GM21528 (cell line): ENCODE data around the gene TIMELESS.
"Not testable (repeated sequence)": the region's sequence is repeated elsewhere in the genome, so short reads cannot be mapped to it uniquely, and the experiment has no call there.

Source experiments
- ATAC-seq: cut with Tn5 transposase; IDR thresholded peaks from one replicate; pipeline ENCODE4 v1.9.1; 2021; ENCODE audit warnings: mild to moderate bottlenecking, moderate library complexity; ENCODE audit not compliant: unreplicated experiment, low FRiP score

TIMELESS gene

GRCh38 chr12:56448860-56449621 is at the start of gene TIMELESS:
Gene TIMELESS (minus strand): TSS chr12:56449426. CDS start chr12:56434170, 15,256 bp downstream.
- ATAC-seq, result peak; percentile 88

DNA sequence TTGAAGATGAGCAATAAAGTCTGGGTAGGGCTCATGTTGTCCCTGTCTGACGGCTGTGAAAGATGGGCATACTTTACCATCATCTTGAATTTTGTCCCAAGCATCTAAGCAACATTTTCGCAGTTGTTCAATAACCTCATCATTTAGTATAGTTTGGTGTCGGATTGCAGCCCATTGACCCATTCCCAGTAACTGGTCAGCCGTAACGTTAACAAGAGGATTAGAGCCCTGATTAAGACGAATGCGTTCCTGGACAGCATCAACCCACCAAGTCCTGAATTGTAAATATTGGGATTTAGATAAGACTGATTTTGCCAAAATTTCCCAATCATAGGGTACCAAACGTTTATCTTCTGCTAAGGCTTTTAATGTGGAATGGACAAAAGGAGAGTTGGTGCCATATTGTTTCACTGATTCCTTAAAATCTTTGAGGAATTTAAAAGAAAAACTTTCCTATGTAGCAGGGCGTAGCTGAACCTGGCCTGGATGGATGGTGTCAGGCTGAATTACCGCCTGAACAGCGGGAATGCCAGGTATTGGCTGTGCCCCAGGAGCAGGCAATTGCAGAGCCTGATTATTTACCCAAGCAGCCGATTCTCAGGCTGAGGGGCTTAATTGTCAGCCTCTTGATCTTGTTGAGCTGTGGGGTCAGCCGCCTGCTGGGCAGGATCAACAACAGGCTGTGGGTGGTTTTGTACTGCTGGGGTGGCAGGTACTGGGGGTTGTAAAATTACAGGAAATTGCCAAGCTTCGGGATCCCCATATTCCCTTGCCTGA is 49.1 kb upstream of the TIMELESS start:
- ATAC-seq, result not testable (repeated sequence)

DNA sequence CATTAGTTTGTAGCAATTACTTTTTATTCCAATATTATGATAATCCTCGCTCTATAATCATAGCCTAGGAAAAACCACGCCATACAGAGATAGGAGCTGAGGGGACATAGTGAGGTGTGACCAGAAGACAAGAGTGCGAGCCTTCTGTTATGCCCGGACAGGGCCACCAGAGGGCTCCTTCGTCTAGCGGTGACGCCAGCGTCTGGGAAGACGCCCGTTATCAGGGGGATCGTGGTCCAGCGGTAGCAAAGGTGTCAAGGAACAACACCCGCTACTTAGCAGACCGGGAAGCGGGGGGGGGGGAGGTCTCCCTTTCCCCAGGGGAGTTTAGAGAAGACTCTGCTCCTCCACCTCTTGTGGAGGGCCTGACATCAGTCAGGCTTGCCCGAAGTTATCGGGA is 47.5 kb upstream of the TIMELESS start:
- ATAC-seq, result not testable (repeated sequence)

- not testable (repeated sequence) for ATAC-seq
Observed at GRCh38 chr12:56494481-56494880, 45.3 kb upstream of the TIMELESS start.

DNA sequence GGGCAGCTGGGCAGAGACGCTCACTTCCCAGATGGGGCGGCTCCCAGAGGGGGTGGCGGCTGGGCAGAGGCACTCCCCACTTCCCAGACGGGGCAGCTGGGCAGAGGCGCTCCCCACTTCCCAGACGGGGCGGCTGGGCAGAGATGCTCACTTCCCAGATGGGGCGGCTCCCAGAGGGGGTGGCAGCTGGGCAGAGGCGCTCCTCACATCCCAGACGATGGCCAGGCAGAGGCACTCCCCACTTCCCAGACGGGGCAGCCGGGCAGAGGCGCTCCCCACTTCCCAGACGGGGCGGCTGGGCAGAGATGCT is 44.8 kb upstream of the TIMELESS start:
- not testable (repeated sequence) for ATAC-seq

DNA sequence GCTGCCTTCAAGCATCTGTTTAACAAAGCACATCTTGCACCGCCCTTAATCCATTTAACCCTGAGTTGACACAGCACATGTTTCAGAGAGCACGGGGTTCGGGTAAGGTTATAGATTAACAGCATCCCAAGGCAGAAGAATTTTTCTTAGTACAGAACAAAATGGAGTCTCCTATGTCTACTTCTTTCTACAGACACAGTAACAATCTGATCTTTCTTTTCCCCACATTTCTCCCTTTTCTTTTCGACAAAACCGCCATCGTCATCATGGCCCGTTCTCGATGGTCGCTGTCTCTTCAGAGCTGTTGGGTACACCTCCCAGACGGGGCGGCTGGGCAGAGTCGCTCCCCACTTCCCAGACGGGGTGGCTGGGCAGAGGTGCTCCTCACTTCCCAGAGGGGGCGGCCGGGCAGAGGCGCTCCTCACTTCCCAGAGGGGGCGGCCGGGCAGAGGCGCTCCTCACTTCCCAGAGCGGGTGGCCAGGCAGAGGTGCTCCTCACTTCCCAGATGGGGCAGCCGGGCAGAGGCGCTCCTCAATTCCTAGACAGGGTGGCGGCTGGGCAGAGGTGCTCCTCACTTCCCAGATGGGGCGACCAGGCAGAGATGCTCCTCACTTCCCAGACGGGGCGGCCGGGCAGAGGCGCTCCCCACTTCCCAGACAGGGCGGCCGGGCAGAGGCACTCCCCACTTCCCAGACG is 44.3 kb upstream of the TIMELESS start:
- ATAC-seq, result not testable (repeated sequence)

GRCh38 chr12:56490360-56490759 is 41.1 kb upstream of the TIMELESS start:
- ATAC-seq, result no peak

DNA sequence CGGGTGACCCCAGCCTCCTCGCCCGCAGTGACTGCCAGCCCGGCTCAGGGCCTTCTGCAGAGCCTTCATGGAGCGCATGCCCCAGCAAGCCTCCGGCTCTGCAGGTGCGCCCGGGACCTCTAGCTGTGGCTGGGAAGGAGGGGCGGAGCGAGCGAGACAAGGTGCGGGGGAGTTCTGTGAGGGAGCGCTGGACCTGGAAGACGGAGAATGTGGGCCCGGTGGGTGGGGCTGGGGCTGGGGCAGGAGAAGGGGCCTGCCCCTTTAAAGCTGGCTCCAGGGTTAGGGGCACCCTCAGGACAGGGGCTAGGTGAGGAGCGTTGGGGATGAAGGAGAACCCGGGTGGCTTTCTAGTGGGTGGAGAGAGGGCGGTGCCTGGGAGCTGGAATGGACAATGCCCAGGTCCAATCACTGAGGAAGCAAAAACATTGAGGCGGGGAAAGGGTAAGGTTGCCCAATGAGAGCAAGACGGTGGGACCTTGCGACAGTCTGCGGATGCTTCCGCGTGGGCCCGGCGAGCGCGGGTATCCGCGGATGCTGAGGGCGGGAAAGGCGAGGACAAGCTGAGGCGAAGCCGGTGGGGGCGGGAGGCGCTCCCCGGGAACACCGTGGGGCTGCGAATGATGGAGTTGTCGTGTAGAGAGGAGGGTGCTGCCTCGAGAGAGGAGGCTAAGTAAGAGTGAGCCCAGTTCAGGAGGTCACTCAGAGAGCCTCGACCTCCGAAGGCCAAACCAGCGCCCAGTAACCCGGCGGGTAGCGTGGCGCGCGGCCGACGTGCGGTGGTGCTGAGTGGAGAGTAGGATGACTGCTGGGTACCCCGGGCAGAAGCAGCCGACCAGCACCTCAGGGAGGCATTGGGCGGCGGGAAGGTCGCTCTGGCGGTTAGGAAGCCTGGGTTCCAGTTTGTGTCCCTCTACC is 39.1 kb upstream of the TIMELESS start, which contains the start of gene GLS2:
GLS2 (minus strand) TSS at position 121 of the 915 bp plus-strand sequence; CDS start at position 78, 43 bp downstream.
- peak; percentile 94 for ATAC-seq

DNA sequence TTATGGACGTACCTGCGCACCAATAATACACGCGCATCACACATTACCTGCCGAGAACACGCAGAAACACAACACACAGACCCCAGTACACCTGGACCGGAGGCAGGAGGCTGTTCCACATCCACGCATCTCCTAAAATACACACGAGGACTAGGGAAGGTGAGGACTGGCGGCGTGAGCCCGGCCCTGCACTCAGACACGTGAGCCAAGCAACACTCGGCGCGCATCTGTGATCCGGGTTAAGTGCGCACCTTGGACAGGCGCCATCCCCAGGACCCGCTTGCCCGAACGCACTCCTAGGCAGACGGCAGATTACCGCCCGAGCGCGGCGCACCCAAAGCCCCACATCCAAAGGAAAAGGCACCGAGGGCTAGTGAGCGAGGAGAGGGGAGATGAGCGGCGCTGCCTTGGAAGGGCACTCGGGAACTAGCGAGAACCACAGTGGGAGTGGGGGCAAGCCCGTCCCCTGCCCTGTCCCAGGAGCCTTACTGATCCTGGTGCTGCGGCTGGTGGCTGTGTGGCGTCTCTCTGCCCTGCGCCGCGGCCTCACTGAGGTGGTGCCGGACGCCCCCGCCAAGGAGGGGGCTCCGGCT is 38.3 kb upstream of the TIMELESS start:
- ATAC-seq, result peak; percentile 45

DNA sequence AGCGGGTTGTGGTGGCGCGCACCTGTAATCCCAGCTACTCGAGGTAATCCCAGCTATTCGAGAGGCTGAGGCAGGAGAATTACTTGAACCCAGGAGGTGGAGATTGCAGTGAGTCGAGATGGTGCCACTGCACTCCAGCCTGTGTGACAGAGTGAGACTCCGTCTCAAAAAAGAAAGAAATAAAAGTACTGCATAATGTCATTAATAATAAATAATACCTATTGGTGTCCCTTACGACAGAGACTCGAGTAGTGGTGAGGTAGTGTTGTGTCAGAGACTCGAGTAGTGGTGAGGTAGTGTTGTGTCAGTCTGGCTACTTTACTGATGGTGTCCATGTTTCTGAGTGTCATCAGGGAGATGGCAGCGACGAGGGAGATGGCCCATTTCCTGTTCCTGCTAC is 37.5 kb upstream of the TIMELESS start:
- no peak for ATAC-seq

DNA sequence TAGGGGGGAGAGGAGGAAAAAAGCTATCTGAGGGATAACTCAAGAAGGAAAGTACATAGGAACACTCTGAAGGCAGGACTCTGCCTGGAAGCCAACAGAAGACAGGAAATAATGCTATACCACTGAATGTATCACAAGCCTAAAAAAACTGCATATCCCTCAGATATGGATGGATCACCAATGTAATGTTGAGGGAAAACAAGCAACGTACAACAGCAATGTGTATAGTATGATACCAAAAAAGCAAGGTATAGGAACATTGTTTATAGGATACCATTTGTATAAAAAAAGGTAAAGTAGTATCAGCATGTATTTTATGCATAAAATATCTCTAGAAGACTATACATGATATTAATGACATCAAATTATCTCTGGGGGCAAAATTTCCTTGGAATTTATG is 35.3 kb upstream of the TIMELESS start:
- no peak for ATAC-seq

DNA sequence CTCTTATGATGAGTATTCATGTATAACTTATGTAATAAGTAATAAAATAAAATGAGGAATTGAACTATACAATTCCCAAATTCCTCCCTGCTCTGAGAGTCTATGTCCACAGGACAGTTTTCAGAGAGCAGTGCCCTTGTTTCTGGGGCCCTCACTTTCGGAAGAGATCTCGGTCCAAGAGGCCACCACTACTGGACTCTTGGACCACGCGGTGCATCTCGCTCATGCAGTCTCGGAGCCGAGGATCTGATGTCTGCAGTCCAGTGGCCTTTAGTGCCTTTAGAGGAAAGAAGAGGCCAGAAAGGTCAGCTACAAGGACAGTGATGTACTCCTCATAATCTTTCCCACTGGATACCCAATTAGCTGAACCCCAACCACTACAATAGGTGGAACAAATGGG is 30.4 kb upstream of the TIMELESS start:
- ATAC-seq, result no peak

DNA sequence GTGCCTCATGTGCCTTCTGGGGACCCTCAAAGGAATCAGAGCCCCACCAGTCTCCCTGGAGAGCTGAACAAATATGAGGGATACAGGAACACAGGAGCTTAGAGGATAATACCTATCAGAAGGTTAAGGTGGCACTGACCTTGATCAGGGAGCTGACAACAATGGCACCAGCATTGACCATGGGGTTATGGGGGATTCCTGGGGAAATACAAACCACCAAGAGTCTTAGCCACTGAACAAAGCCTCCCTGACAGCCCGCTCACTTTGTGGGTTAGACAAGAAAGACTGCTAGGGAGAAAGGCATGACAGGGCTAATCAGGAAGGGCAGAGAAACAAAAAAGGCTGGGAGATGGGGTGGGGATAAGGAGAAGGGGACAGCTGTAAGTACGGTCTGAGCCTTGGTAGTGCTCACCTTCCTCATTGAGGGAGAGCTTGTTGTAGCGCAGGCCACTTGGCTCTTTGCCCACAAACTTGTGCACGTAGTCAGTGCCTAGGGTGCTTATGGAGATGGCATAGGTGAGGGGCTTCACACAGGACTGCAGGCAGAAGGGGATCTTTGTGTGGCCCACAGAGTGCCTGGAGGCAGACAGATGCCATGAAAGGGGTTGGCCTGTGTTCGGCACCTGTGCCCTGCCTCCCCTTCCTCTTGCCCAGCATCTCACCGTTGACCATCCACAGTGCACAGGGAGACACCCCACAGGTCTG is 28.4 kb upstream of the TIMELESS start:
- ATAC-seq, result no peak

GRCh38 chr12:56476972-56477432 is 27.8 kb upstream of the TIMELESS start:
- no peak for ATAC-seq

DNA sequence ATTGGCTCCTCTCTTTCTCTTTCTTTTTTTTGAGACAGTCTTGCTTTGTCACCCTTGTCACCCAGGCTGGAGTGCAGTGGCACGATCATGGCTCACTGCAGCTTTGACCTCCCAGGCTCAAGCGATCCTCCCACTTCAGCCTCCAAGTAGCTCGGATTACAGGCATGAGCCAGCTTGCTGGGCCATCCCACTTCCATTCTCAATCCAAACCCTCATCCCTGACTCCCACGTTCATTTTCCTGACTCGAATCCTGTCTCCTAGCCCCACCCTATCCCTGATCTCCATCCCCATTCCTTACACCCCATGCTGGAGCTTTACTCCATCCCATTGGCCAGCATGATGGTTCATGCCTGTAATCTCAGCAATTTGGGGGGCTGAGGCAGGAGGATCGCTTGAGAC is 26.9 kb upstream of the TIMELESS start:
- no peak for ATAC-seq

DNA sequence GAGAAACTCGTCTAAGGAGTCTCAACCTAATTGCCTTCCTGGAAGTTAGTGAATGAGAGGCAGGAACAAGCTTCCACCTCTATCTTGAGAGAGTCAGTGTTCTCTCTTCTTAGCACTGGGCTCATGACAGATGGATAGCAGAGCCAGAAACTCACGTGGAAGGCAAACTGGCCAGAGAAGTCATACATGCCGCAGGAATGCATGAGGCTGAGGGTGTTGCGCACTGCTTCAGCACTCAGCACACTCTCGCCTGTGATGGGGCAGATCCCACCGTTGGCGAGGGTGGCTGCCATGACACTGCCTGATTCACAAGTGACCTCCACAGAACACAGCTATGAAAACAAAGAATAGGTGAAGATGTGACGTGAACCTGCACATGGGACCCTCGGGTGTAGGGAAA is 25.2 kb upstream of the TIMELESS start:
- ATAC-seq, result no peak

- ATAC-seq, result no peak
Observed at GRCh38 chr12:56469007-56469930, 20.0 kb upstream of the TIMELESS start.
